ENCODE measurements around the gene MAPK11.

DNA sequence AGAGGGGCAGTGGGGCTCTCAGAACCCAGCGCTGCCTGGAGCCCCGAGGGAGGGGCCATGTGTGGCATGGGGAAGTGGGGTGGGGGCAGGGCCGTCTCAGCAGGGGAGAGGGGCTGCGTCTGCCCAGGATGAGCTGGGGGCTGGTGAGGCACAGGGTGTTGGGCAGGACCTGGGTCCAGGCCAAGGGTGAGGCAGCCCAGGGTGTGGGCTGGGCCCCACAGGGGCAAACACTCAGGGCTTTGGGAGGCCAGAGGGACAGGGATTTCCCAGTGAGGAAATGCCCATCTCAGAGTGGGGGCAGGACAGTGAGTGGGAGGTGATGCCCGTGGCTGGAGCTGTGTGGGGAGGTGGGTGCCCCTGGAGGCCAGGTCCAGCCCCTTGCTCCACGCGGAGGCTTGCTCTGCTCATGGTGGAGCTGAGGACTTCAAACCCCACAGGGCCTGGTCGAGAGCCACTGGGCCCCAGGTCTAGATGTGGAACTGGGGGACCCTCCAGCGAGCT is 31.9 kb upstream of the MAPK11 start:
- TF ChIP-seq, protein P1, sequence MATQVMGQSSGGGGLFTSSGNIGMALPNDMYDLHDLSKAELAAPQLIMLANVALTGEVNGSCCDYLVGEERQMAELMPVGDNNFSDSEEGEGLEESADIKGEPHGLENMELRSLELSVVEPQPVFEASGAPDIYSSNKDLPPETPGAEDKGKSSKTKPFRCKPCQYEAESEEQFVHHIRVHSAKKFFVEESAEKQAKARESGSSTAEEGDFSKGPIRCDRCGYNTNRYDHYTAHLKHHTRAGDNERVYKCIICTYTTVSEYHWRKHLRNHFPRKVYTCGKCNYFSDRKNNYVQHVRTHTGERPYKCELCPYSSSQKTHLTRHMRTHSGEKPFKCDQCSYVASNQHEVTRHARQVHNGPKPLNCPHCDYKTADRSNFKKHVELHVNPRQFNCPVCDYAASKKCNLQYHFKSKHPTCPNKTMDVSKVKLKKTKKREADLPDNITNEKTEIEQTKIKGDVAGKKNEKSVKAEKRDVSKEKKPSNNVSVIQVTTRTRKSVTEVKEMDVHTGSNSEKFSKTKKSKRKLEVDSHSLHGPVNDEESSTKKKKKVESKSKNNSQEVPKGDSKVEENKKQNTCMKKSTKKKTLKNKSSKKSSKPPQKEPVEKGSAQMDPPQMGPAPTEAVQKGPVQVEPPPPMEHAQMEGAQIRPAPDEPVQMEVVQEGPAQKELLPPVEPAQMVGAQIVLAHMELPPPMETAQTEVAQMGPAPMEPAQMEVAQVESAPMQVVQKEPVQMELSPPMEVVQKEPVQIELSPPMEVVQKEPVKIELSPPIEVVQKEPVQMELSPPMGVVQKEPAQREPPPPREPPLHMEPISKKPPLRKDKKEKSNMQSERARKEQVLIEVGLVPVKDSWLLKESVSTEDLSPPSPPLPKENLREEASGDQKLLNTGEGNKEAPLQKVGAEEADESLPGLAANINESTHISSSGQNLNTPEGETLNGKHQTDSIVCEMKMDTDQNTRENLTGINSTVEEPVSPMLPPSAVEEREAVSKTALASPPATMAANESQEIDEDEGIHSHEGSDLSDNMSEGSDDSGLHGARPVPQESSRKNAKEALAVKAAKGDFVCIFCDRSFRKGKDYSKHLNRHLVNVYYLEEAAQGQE (IDR thresholded peaks at IDR 0.05; ENCODE audit: low read depth), result no peak
- TF ChIP-seq, protein P2, sequence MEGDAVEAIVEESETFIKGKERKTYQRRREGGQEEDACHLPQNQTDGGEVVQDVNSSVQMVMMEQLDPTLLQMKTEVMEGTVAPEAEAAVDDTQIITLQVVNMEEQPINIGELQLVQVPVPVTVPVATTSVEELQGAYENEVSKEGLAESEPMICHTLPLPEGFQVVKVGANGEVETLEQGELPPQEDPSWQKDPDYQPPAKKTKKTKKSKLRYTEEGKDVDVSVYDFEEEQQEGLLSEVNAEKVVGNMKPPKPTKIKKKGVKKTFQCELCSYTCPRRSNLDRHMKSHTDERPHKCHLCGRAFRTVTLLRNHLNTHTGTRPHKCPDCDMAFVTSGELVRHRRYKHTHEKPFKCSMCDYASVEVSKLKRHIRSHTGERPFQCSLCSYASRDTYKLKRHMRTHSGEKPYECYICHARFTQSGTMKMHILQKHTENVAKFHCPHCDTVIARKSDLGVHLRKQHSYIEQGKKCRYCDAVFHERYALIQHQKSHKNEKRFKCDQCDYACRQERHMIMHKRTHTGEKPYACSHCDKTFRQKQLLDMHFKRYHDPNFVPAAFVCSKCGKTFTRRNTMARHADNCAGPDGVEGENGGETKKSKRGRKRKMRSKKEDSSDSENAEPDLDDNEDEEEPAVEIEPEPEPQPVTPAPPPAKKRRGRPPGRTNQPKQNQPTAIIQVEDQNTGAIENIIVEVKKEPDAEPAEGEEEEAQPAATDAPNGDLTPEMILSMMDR (IDR thresholded peaks at IDR 0.05 in 2 of 3, conservative IDR thresholded peaks at IDR 0.05 in 1 of 3; ENCODE audit: borderline replicate concordance in 1 of 3, insufficient read depth in 1 of 3, low read depth in 2 of 3, low read length in 2 of 3), result no peak
- TF ChIP-seq YY1 (IDR thresholded peaks at IDR 0.05; ENCODE audit: extremely low read depth, insufficient replicate concordance, low read depth, low read length), result no peak
- no peak for TF ChIP-seq SP1 (IDR thresholded peaks at IDR 0.05; ENCODE audit: low read depth)
